ENCODE results near the gene PKIB.

Gene PKIB

DNA sequence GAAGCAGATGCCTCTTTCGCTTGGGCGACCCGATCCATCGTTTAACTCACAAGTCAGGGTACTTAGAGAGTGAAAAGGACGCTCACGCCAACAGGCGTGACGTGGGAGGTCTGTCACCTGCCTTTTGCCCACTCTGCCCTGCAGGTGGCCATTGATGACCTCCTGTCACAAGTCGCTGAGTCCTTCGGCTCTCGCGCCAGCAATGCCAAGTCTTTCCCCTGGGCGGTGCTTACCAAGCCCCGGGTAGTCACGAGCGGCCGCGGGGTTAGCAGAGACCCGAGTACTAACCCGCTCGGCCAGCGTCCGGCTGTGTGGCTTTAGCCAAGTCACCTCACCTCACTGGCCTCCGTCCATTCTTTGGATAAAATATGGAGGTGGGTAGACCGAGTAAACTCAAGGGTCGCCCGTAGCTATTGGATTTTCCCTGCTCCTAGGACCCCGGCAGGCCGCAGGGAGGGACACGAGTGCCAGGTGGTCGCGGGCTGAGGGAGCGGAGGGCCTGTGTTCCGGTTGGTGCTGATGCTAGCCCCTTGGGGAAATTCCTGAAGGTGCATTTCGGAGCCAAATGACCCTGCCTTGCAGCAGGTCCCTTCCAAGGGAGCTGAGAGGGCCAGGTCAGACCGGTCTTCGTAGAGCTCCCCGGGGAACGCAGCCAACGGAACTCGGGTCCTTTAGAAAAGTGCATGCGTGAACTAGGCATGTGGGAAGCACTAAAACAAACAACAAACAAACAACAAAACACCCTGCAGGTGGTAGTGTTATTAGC, 668 bp downstream of the PKIB start:
- DNase-seq: peak; percentile 12 to 23
- TF ChIP-seq POLR2A (IDR thresholded peaks at IDR 0.05; ENCODE audit: low read length): no peak
- no peak for TF ChIP-seq GATA1 (IDR thresholded peaks at IDR 0.05; ENCODE audit: low read depth, low read length)

GRCh38 chr6:122612838-122613237, 2.6 kb downstream of the PKIB start:
- DNase-seq: no peak
- no peak for TF ChIP-seq GATA1 (IDR thresholded peaks at IDR 0.05; ENCODE audit: low read depth, low read length)
- no peak for TF ChIP-seq POLR2A (IDR thresholded peaks at IDR 0.05; ENCODE audit: low read length)

DNA sequence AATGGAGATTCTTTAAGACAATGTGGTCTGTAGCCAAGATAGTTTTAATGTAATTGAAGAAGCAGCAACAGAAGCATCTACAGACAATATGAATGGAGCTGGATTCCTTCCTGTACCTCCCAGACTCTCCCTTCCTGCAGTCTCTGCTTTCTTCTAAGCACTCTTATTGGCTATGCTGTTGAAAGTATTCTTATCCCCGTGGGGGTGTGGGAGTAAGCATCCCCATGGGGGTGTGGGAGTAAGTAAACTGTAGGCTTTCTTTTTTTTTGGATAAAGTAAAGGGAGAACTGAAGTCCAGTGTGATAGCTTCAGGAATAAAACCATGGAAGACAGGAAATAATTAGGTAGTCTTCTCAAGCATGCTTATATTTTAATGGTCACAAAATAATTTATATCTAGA, 4.1 kb downstream of the PKIB start:
- TF ChIP-seq POLR2A (IDR thresholded peaks at IDR 0.05; ENCODE audit: low read length): no peak

DNA sequence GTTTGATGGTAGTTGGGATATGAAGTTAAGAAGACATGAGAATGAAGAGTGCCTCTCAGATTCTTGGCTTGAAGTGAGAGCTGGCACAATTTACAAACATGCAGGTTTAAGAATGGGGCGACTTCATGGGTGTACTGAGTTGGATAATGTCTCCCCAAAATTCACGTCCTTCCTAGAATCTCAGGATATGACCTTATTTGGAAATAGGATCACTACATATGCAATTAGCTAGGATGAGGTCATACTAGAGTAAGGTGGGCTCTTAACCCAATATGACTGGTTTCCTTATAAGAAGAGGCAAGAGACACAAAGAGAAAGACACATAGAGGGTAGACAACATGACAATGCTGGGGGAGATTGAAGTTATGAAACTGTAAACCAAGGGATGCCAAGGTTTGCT, 5.2 kb downstream of the PKIB start:
- no peak for TF ChIP-seq GATA1 (IDR thresholded peaks at IDR 0.05; ENCODE audit: low read depth, low read length)
- no peak for TF ChIP-seq POLR2A (IDR thresholded peaks at IDR 0.05; ENCODE audit: low read length)
- DNase-seq: no peak

More for the DNA sequence above, 4.1 kb downstream of the PKIB start:
- no peak for DNase-seq

DNA sequence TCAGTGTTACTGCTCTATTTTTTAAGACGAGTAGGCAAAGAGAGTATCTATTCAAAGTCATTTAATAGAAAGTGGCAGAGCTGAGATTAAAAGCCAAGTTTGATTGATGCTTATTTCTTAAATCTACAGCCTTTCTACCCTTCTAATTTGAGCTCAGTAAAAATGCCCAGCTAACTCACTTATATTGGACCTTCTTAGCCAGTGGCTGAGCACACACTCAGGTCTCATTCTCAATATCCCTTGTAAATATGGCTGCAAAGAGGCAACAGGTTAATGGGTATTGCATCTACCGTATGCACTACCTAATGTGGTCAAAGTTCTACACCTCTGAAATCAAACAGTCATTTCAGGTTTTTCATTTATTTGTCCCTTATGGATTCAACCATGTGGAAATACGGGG, 6.7 kb downstream of the PKIB start:
- TF ChIP-seq GATA1 (IDR thresholded peaks at IDR 0.05; ENCODE audit: low read depth, low read length) (no peak), POLR2A (IDR thresholded peaks at IDR 0.05; ENCODE audit: low read length) (no peak)
- DNase-seq: no peak

- DNase-seq: no peak
- TF ChIP-seq GATA1 (IDR thresholded peaks at IDR 0.05; ENCODE audit: low read depth, low read length): no peak
These were observed 9.1 kb downstream of the PKIB start for GRCh38 chr6:122619309-122619708.

DNA sequence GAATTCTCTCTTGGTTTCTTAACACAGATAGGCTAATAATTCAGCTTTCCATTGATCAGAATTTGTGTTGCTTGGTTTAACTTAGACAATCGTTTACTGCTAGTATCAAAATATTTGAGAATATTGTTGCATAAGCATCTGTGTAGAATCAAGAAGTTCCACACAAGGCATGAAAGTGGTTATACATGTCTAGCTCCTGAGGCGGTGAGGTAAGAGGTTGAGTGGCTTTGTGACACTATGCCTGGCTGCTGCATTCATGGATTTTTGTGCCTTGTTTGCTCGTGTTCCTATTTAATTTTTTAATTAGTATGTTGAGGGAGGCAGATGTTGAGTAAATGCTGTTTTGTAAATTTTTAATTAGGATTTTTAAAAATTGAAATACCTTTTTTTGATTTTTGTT, 10.2 kb downstream of the PKIB start:
- no peak for TF ChIP-seq GATA1 (IDR thresholded peaks at IDR 0.05; ENCODE audit: low read depth, low read length)
- TF ChIP-seq POLR2A (IDR thresholded peaks at IDR 0.05; ENCODE audit: low read length): no peak

GRCh38 chr6:122620902-122621301, 10.7 kb downstream of the PKIB start:
- TF ChIP-seq POLR2A (IDR thresholded peaks at IDR 0.05; ENCODE audit: low read length) (no peak), GATA1 (IDR thresholded peaks at IDR 0.05; ENCODE audit: low read depth, low read length) (no peak)
- no peak for DNase-seq

More for the DNA sequence above, 10.2 kb downstream of the PKIB start:
- no peak for DNase-seq

GRCh38 chr6:122621638-122622037, 11.4 kb downstream of the PKIB start:
- no peak for TF ChIP-seq POLR2A (IDR thresholded peaks at IDR 0.05; ENCODE audit: low read length)
- TF ChIP-seq GATA1 (IDR thresholded peaks at IDR 0.05; ENCODE audit: low read depth, low read length): no peak
- DNase-seq: no peak

DNA sequence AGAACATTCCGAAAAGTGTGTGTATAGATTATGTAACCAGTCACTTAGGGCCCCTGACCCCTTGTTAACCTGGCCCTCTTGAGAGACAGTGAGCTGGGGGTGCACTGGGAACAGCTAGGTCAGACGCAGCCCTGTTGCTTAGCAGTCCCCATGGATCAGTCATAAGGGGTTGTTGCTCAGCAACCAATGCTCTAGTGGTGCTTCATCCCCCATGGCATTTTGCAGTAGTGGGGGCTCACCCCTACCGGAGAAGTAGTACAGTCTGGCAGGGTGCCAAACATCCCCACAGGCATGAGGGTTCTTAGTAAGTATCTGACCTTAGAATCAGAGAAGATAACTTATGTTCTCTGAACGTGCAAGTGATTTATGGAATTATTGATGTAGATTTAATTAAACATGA, 12.3 kb downstream of the PKIB start:
- no peak for DNase-seq
- TF ChIP-seq POLR2A (IDR thresholded peaks at IDR 0.05; ENCODE audit: low read length) (no peak), GATA1 (IDR thresholded peaks at IDR 0.05; ENCODE audit: low read depth, low read length) (no peak)

- no peak for DNase-seq
- TF ChIP-seq POLR2A (IDR thresholded peaks at IDR 0.05; ENCODE audit: low read length) (no peak), GATA1 (IDR thresholded peaks at IDR 0.05; ENCODE audit: low read depth, low read length) (no peak)
These were observed 13.1 kb downstream of the PKIB start for GRCh38 chr6:122623279-122623678.

GRCh38 chr6:122624853-122625252, 14.6 kb downstream of the PKIB start:
- TF ChIP-seq POLR2A (IDR thresholded peaks at IDR 0.05; ENCODE audit: low read length): no peak
- TF ChIP-seq GATA1 (IDR thresholded peaks at IDR 0.05; ENCODE audit: low read depth, low read length): no peak
- DNase-seq: no peak

DNA sequence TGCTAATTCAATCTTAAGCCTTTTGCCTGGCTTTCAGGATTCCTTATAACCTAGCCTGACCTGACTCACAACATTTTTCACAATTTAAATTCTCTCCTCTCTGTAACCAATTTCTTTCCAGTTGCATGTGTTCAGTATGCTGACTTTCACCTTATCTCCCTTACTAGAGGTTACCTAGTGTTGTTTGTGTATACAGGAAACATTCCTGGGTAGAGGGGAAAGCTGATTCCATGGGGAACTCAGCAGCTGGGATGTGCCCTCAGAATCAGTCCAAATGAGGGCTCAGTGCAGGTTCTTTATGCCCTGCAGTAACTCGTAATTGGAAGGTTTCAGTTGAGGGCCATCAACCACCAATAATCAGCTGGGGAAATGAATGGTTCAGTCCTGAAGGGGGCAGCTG, 18.5 kb downstream of the PKIB start:
- TF ChIP-seq GATA1 (IDR thresholded peaks at IDR 0.05; ENCODE audit: low read depth, low read length): no peak
- TF ChIP-seq POLR2A (IDR thresholded peaks at IDR 0.05; ENCODE audit: low read length): no peak
- no peak for DNase-seq

DNA sequence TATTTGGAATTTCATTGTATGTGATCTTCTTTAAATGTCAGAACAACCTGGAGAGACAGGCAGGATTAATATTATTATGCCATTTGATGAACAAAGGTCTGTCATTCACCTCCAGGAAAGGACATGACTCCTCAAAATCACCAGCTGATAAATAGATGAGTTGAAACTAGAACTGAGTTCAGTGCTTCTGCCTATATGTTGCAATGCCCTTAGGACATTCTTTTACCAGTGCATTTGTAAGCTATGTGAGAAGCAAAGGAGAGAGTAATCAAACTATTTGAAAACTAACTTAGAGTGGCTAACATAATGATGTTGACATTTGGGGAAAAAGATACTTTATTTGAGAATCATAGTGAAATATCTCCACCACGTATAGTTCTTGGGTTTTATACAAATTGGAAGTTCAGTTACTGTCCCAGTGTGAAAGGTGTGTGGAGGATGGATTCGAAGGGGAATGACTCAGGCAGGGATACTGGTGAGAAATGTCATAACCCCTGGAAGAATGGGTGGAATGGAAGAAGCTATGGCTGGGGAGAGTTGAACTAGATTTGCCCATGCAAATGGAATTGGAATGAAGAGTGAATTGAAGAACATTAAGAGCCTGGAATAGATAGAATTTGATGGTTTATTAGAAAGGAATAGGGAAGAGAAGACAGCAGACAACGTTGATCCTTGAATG, 21.5 kb downstream of the PKIB start:
- no peak for TF ChIP-seq GATA1 (IDR thresholded peaks at IDR 0.05; ENCODE audit: low read depth, low read length)
- DNase-seq: no peak

DNA sequence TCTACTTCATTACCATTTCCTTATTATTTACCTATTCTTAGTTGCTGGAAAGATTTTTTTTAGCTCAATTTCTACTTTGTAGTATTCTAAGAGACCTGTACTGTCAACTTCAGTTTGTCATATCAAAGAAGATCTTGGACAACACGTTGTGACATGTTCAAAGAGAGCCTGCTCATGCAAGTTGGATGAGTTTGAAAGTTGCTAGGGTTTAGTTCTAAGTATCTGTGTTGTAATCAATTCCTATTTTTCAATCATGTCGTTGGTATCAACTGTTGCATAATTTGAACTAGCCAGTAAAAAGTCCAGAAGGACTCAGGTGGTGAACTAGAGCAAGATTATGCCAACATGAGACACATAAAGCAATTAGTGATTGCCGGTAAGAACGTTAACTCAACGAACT, 30.2 kb downstream of the PKIB start:
- no peak for DNase-seq
- TF ChIP-seq POLR2A (IDR thresholded peaks at IDR 0.05; ENCODE audit: low read length) (no peak), GATA1 (IDR thresholded peaks at IDR 0.05; ENCODE audit: low read depth, low read length) (no peak)

Data from erythroblast (primary cell).